Inflammatory macrophage treated with lipopolysaccharide for 4 hours (primary cell): Measurements from ENCODE around the gene SMG6.
A peak's percentile ranks its signal among the peaks of the same experiment; 100 is the strongest.
"Not testable (repeated sequence)": the region's sequence is repeated elsewhere in the genome, so short reads cannot be mapped to it uniquely, and the experiment has no call there.

Experiments used
- DNase-seq: peaks from one replicate; pipeline ENCODE4 v3.0.0-alpha.2; 2020

Gene SMG6

GRCh38 chr17:2227025-2227699, 76.4 kb downstream of the SMG6 start:
- DNase-seq: no peak

DNA sequence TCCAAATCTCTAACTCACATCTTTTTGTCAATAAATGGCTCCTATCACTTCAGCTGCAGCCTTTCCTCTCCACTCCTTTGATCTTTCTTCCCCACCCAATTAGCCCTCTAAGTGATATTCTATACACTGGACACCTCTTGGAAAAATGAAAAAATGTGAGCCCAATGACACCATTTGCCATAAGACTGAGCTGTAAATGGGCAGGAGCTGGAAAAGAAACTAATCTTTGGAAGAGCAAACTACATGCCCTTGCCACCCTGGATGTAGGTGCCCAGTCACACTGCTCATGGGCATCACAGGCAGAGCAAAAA, 80.0 kb downstream of the SMG6 start:
- no peak for DNase-seq

GRCh38 chr17:2222901-2223616, 80.5 kb downstream of the SMG6 start:
- DNase-seq: no peak

DNA sequence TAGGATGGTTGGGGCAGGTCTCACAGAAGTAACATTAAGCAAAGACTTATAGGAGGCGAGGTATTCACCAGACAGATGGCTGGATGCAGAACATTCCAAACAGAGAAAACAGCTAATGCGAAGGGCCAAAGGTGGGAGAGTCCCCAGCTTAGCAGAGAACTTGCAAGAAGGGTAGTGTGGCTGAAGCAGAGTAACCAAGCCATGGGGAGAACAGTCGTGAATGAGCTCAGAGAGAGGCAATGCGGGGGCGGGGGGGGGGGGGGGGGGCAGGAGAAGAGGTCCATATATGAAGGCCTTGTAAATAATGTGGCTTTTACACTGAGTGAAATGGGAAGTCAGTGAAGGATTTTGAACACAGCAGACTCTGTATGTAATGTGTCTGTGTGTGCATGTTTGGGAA, 81.3 kb downstream of the SMG6 start:
- DNase-seq: no peak

- DNase-seq: no peak
Measured at GRCh38 chr17:2218426-2218825, 85.2 kb downstream of the SMG6 start.

- DNase-seq: peak; percentile 62
Measured at GRCh38 chr17:2215616-2216364, 87.8 kb downstream of the SMG6 start.

GRCh38 chr17:2214929-2215615, 88.5 kb downstream of the SMG6 start:
- DNase-seq: peak; percentile 5

DNA sequence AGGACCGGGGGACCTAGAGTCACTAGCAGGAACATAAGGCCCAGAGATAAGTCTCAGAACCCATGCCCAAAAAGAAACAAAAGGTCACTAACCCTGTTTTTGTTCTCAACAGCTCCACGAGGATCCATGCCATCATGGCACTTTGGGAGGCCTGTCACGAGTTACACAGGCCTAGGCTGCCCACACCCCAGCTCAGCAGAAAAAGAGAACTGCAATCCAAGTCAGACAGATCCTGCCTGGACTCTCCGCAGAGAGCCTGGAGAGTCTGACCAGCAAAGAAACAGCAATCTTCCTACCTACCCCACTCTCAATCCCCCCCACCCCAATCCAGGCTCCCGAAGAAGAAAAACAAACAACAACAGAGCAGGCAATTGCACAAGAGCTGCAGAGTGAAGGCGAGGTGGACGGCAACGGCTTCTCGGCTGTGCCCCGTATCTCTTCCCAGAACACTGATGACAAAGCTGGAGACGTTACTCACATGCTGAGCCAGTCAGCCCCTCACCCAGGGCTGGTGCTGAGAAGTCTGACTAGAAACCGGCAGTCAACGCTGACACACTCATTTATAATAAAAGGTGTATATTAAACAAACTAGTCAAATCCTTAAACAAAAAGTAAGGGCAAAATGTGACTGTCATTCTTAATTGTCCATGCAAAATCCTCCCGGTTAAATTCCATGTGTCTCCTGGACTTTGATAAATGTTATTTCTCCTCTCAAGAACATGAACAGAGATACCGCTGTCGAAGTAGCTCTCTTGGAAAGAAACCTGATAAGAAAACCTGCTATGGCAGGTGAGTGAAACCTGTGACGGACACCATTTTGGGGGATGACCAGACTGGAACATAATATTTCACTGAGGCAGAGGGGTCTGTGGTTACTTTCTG, 89.3 kb downstream of the SMG6 start:
- DNase-seq: peak; percentile 82

- no peak for DNase-seq
Measured at GRCh38 chr17:2213291-2213960, 90.2 kb downstream of the SMG6 start.

DNA sequence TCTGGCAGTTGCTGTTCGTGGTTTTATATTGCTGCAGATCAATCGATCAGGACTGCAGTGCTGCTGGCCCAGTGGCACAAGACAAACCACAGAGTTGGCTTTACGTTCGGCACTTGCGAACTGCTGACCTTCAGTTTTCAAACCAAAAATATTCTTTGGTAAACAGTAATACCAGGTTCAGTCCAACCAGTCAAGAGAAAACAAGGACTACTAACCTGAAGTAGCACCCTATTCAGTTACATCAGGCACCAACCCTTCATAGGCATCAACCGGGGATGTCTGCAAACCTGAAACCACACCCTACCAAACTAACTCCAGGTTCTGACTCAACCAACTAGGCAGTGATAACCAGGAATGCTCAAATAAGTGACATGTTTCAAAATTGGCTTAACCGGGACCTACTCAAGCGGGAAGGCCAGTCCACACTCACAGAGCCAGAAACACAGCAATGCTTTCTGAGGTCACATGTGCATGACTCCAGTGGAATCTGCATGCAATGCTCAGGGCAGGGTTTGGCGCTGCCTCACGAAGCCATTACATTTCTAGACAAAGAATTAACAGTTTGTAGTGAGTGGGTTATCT, 91.1 kb downstream of the SMG6 start:
- no peak for DNase-seq

- no peak for DNase-seq
Measured at GRCh38 chr17:2211661-2212399, 91.8 kb downstream of the SMG6 start.

GRCh38 chr17:2210726-2211125, 92.9 kb downstream of the SMG6 start:
- no peak for DNase-seq

- DNase-seq: no peak
Measured at GRCh38 chr17:2207815-2208515, 95.6 kb downstream of the SMG6 start.

- DNase-seq: no peak
Measured at GRCh38 chr17:2204393-2204792, 99.2 kb downstream of the SMG6 start.

DNA sequence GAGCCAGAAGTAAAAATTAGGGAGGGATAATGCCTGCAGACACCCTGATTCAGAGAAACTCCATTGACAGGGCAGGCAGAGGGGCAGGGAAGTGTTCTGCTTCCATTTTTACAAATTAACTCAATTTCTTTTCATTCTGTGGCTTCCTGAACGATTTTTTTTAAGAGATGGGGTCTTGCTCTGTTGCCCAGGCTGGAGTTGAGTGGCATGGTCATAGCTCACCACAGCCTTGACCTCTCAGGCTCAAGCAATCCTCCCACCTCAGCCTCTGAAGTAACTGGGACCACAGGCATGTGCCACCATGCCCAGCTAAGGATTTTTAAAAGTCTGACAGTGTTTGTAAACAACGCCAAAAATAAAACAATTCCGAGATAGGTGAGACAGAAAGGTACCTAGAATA, 99.8 kb downstream of the SMG6 start:
- no peak for DNase-seq

- DNase-seq: no peak
Measured at GRCh38 chr17:2202996-2203575, 100.5 kb downstream of the SMG6 start.

- DNase-seq: no peak
Measured at GRCh38 chr17:2202302-2202995, 101.1 kb downstream of the SMG6 start.

GRCh38 chr17:2199386-2199785, 104.2 kb downstream of the SMG6 start:
- not testable (repeated sequence) for DNase-seq

GRCh38 chr17:2198927-2199326, 104.7 kb downstream of the SMG6 start:
- DNase-seq: no peak
